ENCODE measurements around the gene NME3. TPM values are rescaled to one million over a fixed set of nuclear protein-coding genes. Genes with fewer than 3 reads are reported as not detected.

The NME3 gene
- total and polyA plus RNA-seq, 9 donors = 68.6 to 129 (median 87.4) TPM; not detected in 1

DNA sequence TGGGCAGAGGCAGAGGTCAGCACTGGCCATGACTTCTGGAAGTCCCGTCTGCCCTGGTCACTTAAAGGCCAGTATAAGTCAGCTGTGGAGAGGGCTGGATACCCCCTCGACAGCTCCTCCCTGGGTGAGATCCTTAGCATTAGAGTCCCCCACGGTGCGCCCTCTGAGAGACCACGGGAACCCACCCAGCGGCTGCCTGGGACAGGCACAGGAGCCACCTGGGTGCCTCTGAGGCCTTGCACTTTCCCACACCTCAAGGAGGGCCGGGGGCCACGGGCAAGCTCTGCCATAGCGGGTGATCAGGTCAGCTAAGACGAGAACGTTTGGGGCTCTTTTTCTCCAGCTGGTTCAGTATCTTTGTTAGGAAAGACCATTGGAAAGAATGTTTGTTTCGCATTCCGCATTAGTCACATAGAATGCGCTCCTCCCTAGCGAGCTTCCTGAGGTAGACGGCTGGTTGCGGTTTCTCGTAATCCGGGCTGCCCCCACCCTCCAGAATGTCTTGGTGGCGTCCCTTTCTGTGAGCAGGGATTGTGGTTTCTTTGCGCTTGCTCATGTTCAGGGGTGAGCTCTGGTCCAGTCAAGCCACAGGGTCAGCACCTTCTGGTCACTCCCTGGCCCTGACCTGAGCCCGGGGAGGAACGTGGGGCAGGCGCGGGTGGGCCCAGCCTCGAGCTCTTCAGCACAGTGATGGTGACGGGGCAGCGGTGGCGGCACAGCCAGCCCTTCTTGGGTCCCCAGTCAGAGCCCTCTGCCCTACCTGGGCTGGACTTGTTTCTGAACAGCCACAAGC, 25.2 kb downstream of the NME3 start:
- no peak overlapping the region for H3K4me3 ChIP-seq
- TF ChIP-seq EP300 (IDR thresholded peaks at IDR 0.05) (no peak), POLR2A (IDR thresholded peaks at IDR 0.05) (no peak)
- TF ChIP-seq, protein P1, sequence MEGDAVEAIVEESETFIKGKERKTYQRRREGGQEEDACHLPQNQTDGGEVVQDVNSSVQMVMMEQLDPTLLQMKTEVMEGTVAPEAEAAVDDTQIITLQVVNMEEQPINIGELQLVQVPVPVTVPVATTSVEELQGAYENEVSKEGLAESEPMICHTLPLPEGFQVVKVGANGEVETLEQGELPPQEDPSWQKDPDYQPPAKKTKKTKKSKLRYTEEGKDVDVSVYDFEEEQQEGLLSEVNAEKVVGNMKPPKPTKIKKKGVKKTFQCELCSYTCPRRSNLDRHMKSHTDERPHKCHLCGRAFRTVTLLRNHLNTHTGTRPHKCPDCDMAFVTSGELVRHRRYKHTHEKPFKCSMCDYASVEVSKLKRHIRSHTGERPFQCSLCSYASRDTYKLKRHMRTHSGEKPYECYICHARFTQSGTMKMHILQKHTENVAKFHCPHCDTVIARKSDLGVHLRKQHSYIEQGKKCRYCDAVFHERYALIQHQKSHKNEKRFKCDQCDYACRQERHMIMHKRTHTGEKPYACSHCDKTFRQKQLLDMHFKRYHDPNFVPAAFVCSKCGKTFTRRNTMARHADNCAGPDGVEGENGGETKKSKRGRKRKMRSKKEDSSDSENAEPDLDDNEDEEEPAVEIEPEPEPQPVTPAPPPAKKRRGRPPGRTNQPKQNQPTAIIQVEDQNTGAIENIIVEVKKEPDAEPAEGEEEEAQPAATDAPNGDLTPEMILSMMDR (IDR thresholded peaks at IDR 0.05) = no peak
- no peak overlapping the region for H3K27ac ChIP-seq
- intact Hi-C loops (cut with DNase I) = no loop called here
- no peaks in the 10 kb centered on the region for H3K4me1 ChIP-seq (ENCODE audit: insufficient read depth)
- no peaks in the 10 kb centered on the region for H3K9me3 ChIP-seq
- DNase-seq = no peak
- no peaks in the 10 kb centered on the region for H3K27me3 ChIP-seq
- no peaks in the 10 kb centered on the region for H3K36me3 ChIP-seq
- 84 to 90% (median 88%) methylated on average over 29 of the region's 29 CpGs for WGBS, 3 donors

GRCh38 chr16:1745181-1745899, 26.0 kb downstream of the NME3 start:
- no peak overlapping the region for H3K27ac ChIP-seq
- 79 to 87% (median 83%) methylated on average over 25 of the region's 25 CpGs for WGBS, 3 donors

DNA sequence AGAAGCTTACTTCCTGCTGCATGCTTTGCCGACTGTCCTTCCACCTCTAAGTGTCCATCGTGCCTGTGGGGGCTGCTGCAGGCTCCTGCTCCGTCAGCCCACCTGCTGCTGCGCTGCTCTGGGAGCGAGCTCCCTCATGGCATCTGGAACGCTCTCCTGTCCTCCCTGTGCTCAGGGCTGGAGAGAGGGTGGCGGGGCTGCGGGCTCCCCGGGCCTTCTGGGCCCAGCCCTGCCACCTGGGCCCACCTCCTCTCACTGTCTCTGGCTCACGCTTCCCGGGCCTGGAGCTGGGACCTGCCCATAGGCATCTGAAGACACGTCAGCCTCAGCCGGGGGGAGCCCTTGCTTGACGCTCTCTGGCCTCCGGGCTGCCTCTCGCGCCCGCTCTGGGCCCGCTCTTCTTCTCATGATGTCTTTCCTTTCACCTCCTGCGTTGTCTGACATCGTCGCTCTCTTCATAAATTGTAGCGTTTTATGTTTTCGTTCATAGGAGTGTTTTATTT, 27.0 kb downstream of the NME3 start:
- H3K9me3 ChIP-seq = no peaks in the 10 kb centered on the region
- H3K27ac ChIP-seq = no peak overlapping the region
- H3K36me3 ChIP-seq = no peaks in the 10 kb centered on the region
- H3K4me3 ChIP-seq = no peak overlapping the region
- H3K27me3 ChIP-seq = no peaks in the 10 kb centered on the region
- no peaks in the 10 kb centered on the region for H3K4me1 ChIP-seq (ENCODE audit: insufficient read depth)
- no peak for TF ChIP-seq POLR2A (IDR thresholded peaks at IDR 0.05)
- TF ChIP-seq, protein P1 (IDR thresholded peaks at IDR 0.05) = no peak
- TF ChIP-seq EP300 (IDR thresholded peaks at IDR 0.05) = no peak
- intact Hi-C loops (cut with DNase I) = no loop called here
- DNase-seq = no peak
- 87 to 93% (median 89%) methylated on average over 23 to 24 of the region's 24 CpGs for WGBS, 3 donors

More at GRCh38 chr16:1745181-1745899, 26.0 kb downstream of the NME3 start:
- Histone ChIP-seq H3K4me1 (ENCODE audit: insufficient read depth) (no peaks in the 10 kb centered on the region), H3K9me3 (no peaks in the 10 kb centered on the region), H3K4me3 (no peak overlapping the region), H3K27me3 (no peaks in the 10 kb centered on the region), H3K36me3 (no peaks in the 10 kb centered on the region)
- TF ChIP-seq, protein P1 (IDR thresholded peaks at IDR 0.05) = no peak
- TF ChIP-seq POLR2A (IDR thresholded peaks at IDR 0.05) (no peak), EP300 (IDR thresholded peaks at IDR 0.05) (no peak)
- no peak for DNase-seq
- intact Hi-C loops (cut with DNase I) = no loop called here

- H3K27me3 ChIP-seq = no peaks in the 10 kb centered on the region
- no peak for DNase-seq
- H3K4me1 ChIP-seq (ENCODE audit: insufficient read depth) = no peaks in the 10 kb centered on the region
- no peak overlapping the region for H3K27ac ChIP-seq
- WGBS, 3 donors = 88 to 89% (median 88%) methylated on average over 31 to 32 of the region's 32 CpGs
- H3K4me3 ChIP-seq = no peak overlapping the region
- TF ChIP-seq, protein P1 (IDR thresholded peaks at IDR 0.05) = no peak
- TF ChIP-seq POLR2A (IDR thresholded peaks at IDR 0.05) = no peak
- TF ChIP-seq EP300 (IDR thresholded peaks at IDR 0.05) = no peak
- no peaks in the 10 kb centered on the region for H3K36me3 ChIP-seq
- no peaks in the 10 kb centered on the region for H3K9me3 ChIP-seq
- intact Hi-C loops (cut with DNase I) = no loop called here
Observed at GRCh38 chr16:1743376-1744337, 27.7 kb downstream of the NME3 start.

All from ovary (tissue), 9 donors.